Endothelial cell of umbilical vein (primary cell): ENCODE results near the gene RPL22. TPM values are rescaled to one million over a fixed set of nuclear protein-coding genes. Genes with fewer than 3 reads are reported as not detected.

ENCODE experiments used
- BruUV-seq: library from RNA; stranded (reverse); fragments of 400-500 nt; replicated peaks from 2 replicates; lab custom pipeline; 2021; lab: Mats Ljungman, UMichigan
- CTCF ChIA-PET: fragments of 300-600, 350-600 bp; sonication (Branson Sonifier 250); formaldehyde crosslinking; loops from one replicate; lab custom pipeline; 2021; ENCODE audit warnings: antibody characterized with exemption, inconsistent platforms; lab: Charles Lee
- POLR2A ChIA-PET: fragments of 300-600, 350-600 bp; sonication (Branson Sonifier 250); formaldehyde crosslinking; loops from one replicate; lab custom pipeline; 2021; ENCODE audit warnings: antibody characterized with exemption, inconsistent platforms; lab: Charles Lee
- DNase-seq: peaks from one replicate; pipeline ENCODE4 v3.0.0-alpha.2; 2011; ENCODE audit warnings: low read depth, low spot score
- FAIRE-seq: peaks from 2 replicates; lab custom pipeline; 2011; peaks lifted over from hg19 to GRCh38; lab: Jason Lieb, UNC
- H2AFZ ChIP-seq: 2 replicates; pipeline ENCODE4 v1.6.0; 2012; ENCODE audit warnings: low read depth, low read length, control low read depth, inconsistent platforms
- H3K27ac ChIP-seq: 2 replicates; pipeline ENCODE4 v1.5.1; 2011; ENCODE audit warnings: low read depth, mild to moderate bottlenecking, control low read depth, low read length, moderate library complexity; ENCODE audit not compliant: insufficient read depth
- H3K27me3 ChIP-seq, 2 experiments: 2 replicates each; pipeline versions ENCODE4 v1.6.0 to v1.6.1; 2011; ENCODE audit warnings: low read length in 2 of 2, mixed read lengths in 1 of 2; ENCODE audit not compliant: control insufficient read depth in 2 of 2, insufficient read depth in 2 of 2
- H3K36me3 ChIP-seq, 2 experiments: 2 replicates in 1 of 2; 3 replicates in 1 of 2; pipeline ENCODE4 v1.5.1; 2011; ENCODE audit warnings: low read length in 2 of 2, mild to moderate bottlenecking in 1 of 2, moderate library complexity in 1 of 2; ENCODE audit not compliant: control insufficient read depth in 2 of 2, insufficient read depth in 2 of 2; ENCODE audit errors: extremely low read depth in 1 of 2
- H3K4me1 ChIP-seq: 3 replicates; pipeline ENCODE4 v1.5.1; 2011; ENCODE audit warnings: mild to moderate bottlenecking, low read length; ENCODE audit not compliant: control insufficient read depth, insufficient read depth; ENCODE audit errors: extremely low read depth
- H3K4me2 ChIP-seq: 2 replicates; pipeline ENCODE4 v1.6.1; 2011; ENCODE audit warnings: low read length, control low read depth, mixed read lengths; ENCODE audit not compliant: insufficient read depth
- H3K4me3 ChIP-seq, 3 experiments: fragments of 200-600 bp in 1 of 3; sonication (generic), shearing (Covaris generic) in 1 of 3; replicated peaks in 1 of 3; 2 replicates each; pipeline ENCODE4 v1.5.1; 2011 to 2016; ENCODE audit warnings: control low read depth in 3 of 3, low read length in 3 of 3, mild to moderate bottlenecking in 2 of 3, inconsistent platforms in 1 of 3, low read depth in 1 of 3, moderate library complexity in 1 of 3; ENCODE audit not compliant: insufficient read depth in 1 of 3
- H3K79me2 ChIP-seq: 2 replicates; pipeline ENCODE4 v1.6.0; 2012; ENCODE audit warnings: low read length, inconsistent platforms; ENCODE audit not compliant: control insufficient read depth, insufficient read depth
- H3K9ac ChIP-seq: replicated peaks from 2 replicates; pipeline ENCODE3; 2011; ENCODE audit warnings: low read length, control low read depth; ENCODE audit not compliant: insufficient read depth; ENCODE audit errors: extremely low read depth
- H3K9me1 ChIP-seq: replicated peaks from 3 replicates; pipeline ENCODE4 v1.6.0; 2011; ENCODE audit warnings: mild to moderate bottlenecking, low read length; ENCODE audit not compliant: control insufficient read depth, insufficient read depth; ENCODE audit errors: extremely low read depth
- H3K9me3 ChIP-seq: replicated peaks from 2 replicates; pipeline ENCODE4 v1.5.1; 2012; ENCODE audit warnings: low read length, inconsistent platforms; ENCODE audit not compliant: control insufficient read depth, insufficient read depth
- H4K20me1 ChIP-seq: replicated peaks from 2 replicates; pipeline ENCODE3; 2011; ENCODE audit warnings: mild to moderate bottlenecking, low read length; ENCODE audit not compliant: control insufficient read depth, insufficient read depth; ENCODE audit errors: extremely low read depth
- CTCF ChIP-seq, 2 donors: IDR thresholded peaks; 1 replicate in 1 of 2; 2 replicates in 1 of 2; pipeline ENCODE4 v1.5.1; 2011; ENCODE audit warnings: low read length in 2 of 2, mild to moderate bottlenecking in 2 of 2, moderate library complexity in 2 of 2, control low read depth in 1 of 2, inconsistent platforms in 1 of 2, low read depth in 1 of 2; ENCODE audit not compliant: insufficient read depth in 1 of 2; ENCODE audit errors: extremely low read depth in 1 of 2
- EZH2 ChIP-seq: IDR thresholded peaks from 2 replicates; pipeline ENCODE4 v1.6.1; 2012; ENCODE audit warnings: borderline replicate concordance, low read depth, mild to moderate bottlenecking, moderate library complexity, low read length, inconsistent platforms; ENCODE audit not compliant: severe bottlenecking
- FOS ChIP-seq: IDR thresholded peaks from 2 replicates; pipeline ENCODE4 v1.6.1; 2011; ENCODE audit warnings: mild to moderate bottlenecking, low read length, moderate library complexity, borderline replicate concordance; ENCODE audit not compliant: insufficient read depth
- GATA2 ChIP-seq: IDR thresholded peaks from 2 replicates; pipeline ENCODE4 v1.7.0; 2011; ENCODE audit warnings: low read depth, mild to moderate bottlenecking, moderate library complexity, mixed read lengths, low read length; ENCODE audit not compliant: insufficient read length, insufficient read depth
- JUN ChIP-seq: IDR thresholded peaks from 2 replicates; pipeline ENCODE4 v1.6.1; 2011; ENCODE audit warnings: borderline replicate concordance, low read depth; ENCODE audit not compliant: insufficient read length, insufficient read depth
- MAX ChIP-seq: IDR thresholded peaks from 2 replicates; pipeline ENCODE4 v1.6.1; 2011; ENCODE audit not compliant: insufficient read depth, insufficient read length
- MYC ChIP-seq: IDR thresholded peaks from one replicate; pipeline ENCODE4 v1.6.1; 2011; ENCODE audit warnings: mild to moderate bottlenecking, low read depth, low read length
- POLR2A ChIP-seq: IDR thresholded peaks from 2 replicates; pipeline ENCODE4 v1.6.1; 2012; ENCODE audit warnings: low read depth, mild to moderate bottlenecking, control low read depth, low read length
- POLR2AphosphoS5 ChIP-seq: IDR thresholded peaks from 2 replicates; pipeline ENCODE4 v1.6.1; 2012; ENCODE audit warnings: low read depth, mild to moderate bottlenecking, control low read depth, low read length, moderate library complexity; ENCODE audit not compliant: insufficient read depth
- dilution Hi-C: fragments of 300-500 bp; cut with MboI; formaldehyde crosslinking; loops from one replicate; pipeline ENCODE4 v1.15.0; 2019; ENCODE audit warnings: low sequenced_read_pairs; ENCODE audit not compliant: extremely low pct_ligation_motif_present
- intact Hi-C: fragments of 100-400 bp; cut with micrococcal nuclease; formaldehyde crosslinking; loops from one replicate; pipeline ENCODE4 v1.10.0; 2022
- polyA plus RNA-seq, 4 experiments: library from polyadenylated mRNA; depleted of rRNA in 3 of 4; stranded (reverse) in 3 of 4; unstranded in 1 of 4; fragments of >200 nt; gene quantifications; 2 replicates each; pipeline versions ENCODE4 v1.2.1 to v1.2.3, GENCODE V29; 2011 to 2012; ENCODE audit warnings: missing spikeins in 1 of 4
- total RNA-seq: library from RNA; stranded (reverse); gene quantifications from 2 replicates; pipeline ENCODE4 v1.2.3, GENCODE V29; 2021

RPL22 gene
- total and polyA plus RNA-seq, 2 donors (not counting 3 experiments of a cell fraction or from before 2014, with no cell fraction given), result 71.2 to 343 TPM

- dilution Hi-C loops, result no loop called here
- no peak overlapping the region for H3K4me2 ChIP-seq
- no peaks in the 10 kb centered on the region for H3K9me1 ChIP-seq
- H3K36me3 ChIP-seq, result no peaks in the 10 kb centered on the region
- no peak overlapping the region for H3K9ac ChIP-seq
- DNase-seq (no peak), FAIRE-seq (no peak)
- no peak overlapping the region for H3K27ac ChIP-seq
- no peaks in the 10 kb centered on the region for H4K20me1 ChIP-seq
- no TSS peak for BruUV-seq
- H2AFZ ChIP-seq, result no peak overlapping the region
- no peaks in the 10 kb centered on the region for H3K4me1 ChIP-seq
- peaks cover 0 to 2% of the 10 kb centered on the region in 2 experiments for H3K27me3 ChIP-seq
- no peaks in the 10 kb centered on the region for H3K79me2 ChIP-seq
- no peaks in the 10 kb centered on the region for H3K9me3 ChIP-seq
- no peak overlapping the region for H3K4me3 ChIP-seq
- ChIA-PET CTCF (interaction anchor here (0.9 kb wide), 1 partner anchor 41 kb away, joined by 4 read pairs; no protein-coding TSS in a partner anchor), POLR2A (no interaction called here)
- intact Hi-C loops, result no loop called here
- no peak for TF ChIP-seq MAX
- TF ChIP-seq GATA2, result no peak
- no peak for TF ChIP-seq POLR2AphosphoS5
- TF ChIP-seq FOS, result no peak
- TF ChIP-seq POLR2A, result no peak
- TF ChIP-seq EZH2, result no peak
- TF ChIP-seq CTCF (IDR thresholded peaks at IDR 0.05; ENCODE audit: extremely low read depth in 1 of 2, insufficient read depth in 1 of 2, low read depth in 1 of 2, low read length in 2 of 2), result no peak
- TF ChIP-seq MYC, result no peak
- no peak for TF ChIP-seq JUN
Observed at GRCh38 chr1:6144647-6145395, 54.6 kb downstream of the RPL22 start.
